NOMO-1 treated with dmso at 0.1 percent for 144 hours (cell line): ENCODE data around the gene VEGFA.

Source experiments
- DNase-seq: peaks from one replicate; lab custom pipeline; 2025; ENCODE audit not compliant: unreplicated experiment; lab: John Stamatoyannopoulos, UW

VEGFA gene

DNA sequence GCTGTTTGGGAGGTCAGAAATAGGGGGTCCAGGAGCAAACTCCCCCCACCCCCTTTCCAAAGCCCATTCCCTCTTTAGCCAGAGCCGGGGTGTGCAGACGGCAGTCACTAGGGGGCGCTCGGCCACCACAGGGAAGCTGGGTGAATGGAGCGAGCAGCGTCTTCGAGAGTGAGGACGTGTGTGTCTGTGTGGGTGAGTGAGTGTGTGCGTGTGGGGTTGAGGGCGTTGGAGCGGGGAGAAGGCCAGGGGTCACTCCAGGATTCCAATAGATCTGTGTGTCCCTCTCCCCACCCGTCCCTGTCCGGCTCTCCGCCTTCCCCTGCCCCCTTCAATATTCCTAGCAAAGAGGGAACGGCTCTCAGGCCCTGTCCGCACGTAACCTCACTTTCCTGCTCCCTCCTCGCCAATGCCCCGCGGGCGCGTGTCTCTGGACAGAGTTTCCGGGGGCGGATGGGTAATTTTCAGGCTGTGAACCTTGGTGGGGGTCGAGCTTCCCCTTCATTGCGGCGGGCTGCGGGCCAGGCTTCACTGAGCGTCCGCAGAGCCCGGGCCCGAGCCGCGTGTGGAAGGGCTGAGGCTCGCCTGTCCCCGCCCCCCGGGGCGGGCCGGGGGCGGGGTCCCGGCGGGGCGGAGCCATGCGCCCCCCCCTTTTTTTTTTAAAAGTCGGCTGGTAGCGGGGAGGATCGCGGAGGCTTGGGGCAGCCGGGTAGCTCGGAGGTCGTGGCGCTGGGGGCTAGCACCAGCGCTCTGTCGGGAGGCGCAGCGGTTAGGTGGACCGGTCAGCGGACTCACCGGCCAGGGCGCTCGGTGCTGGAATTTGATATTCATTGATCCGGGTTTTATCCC lies at the start of gene VEGFA:
Gene VEGFA, plus strand, starts transcription at position 686 of the 846 bp plus-strand sequence.
- peak; percentile 87 for DNase-seq

DNA sequence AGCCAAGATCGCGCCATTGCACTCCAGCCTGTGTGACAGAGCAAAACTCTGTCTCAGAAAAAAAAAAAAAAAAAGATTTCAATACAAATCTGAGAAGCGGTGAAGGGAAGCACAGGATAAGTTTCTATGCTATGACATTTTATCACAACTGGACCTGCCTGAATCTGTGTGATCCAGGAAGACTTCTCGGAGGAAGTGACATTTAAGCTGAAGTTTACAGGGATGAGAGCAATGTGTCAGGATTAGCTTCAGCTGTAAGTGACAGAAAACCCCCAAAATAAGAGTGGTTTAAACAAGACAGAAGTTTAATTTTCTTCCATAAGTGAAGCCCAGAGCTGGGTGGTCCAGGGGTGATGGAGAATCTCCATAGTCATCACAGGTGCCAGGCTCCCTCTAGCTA lies 49.0 kb upstream of the VEGFA start:
- DNase-seq: no peak

DNA sequence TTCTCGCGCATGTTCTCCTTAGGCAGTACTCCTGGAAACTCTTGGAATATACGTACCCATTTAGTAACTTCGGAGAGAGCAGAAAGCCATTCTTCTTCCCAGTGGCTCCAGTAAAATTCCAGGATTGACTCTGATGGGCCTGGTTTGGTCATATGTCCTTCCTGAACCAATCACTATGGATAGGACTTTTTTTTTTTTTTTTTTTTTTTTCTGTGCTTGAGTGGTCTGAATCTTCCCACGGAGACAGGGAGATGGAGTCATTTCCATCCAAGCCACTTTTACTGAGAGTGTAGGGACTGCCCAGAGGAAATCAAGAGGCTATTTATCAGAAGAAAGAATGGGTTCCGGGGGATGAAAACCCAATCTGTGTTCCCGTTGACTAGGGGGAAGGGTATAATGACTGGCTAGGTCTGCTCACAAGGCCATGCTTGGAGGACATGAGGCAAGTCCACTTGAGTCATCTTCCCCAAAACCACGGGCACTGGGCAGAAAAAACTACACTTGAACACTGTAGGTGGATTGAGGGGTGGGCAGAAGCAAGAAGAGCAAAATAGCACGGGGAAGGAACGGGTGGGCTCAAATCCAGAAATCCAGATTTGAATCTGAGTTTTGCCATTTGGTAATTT lies 47.0 kb upstream of the VEGFA start:
- DNase-seq: no peak

DNA sequence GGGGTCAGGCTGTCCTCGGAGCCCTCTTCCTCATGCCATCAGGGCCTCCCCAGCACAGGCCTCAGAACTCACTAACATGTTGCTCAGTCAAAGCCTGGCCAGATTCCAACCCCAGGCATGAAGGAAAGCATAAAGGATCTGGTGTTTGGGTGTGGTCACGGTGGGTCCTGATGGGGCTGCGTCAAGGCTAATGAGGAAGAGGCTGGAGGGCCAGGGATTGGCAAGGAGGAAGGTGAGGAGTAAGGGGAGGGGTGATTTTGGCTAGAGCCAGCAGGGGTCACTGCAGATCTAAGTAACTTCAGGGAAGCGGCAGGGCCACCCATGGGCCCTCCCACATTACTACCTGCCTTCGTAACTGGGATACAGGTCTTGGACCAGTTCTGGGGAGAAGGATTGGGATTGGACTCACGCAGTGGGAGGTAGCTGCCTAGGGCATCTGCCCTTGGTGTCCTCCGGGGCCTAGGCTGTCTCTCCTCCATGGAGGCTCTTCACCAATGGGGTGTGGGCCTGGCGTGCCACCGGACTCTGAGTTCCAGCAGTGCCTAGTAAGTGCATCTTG lies 46.2 kb upstream of the VEGFA start:
- DNase-seq: peak; percentile 81

DNA sequence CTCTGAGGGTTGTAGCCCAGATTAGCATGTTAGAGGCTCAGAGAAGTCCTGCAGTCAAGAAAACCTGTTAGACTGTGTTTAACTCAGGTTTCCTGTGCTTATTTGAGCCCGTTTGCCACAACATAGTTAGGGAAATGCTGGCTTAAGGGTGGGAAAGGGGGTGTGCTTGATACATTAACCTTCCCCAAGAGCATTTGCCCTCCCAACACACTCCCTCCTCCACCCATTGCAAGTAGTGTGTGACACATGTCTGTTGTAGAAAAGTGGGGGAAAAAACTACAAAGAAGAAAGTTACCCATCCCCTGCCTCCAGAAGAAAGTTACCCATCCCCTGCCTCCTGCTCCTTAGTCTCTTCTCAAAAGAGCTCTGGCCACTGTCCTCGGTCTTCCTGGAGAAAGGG lies 45.7 kb upstream of the VEGFA start:
- DNase-seq: no peak

DNA sequence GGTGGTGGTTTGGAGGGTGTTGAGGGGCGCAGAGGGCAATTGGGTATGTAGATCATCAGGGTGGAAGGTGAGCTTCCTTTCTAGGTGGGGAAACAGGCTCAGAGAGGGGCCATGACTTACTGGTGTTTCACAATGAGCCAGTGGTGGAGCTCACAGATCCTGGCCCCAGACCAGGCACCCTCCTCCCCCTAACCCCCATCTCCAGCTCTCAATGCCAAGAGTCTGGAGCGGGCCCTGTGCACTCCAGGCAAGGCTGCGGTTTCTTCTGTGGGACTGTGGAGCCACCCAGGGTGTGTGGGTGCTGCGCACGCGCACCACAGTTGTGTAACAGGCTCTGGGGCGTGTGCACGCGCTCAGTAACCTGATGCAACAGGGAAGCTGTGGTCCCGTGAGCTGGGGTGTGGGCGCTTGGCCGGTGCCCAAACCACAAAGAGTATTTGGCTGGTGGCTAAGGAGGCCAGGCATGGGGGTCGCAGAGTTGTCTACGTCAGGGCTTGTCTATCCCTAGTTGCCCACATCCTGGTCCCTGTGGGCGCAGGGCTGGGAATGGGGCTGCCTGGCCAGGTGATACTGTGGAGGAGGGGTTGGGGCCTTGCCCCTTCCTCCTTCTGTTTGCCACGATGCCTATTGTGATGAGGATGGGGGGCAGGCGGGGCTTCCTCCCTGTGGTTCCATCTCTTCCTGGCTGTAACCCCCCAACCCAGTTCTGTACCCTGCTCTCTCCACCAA lies 44.9 kb upstream of the VEGFA start:
- DNase-seq: peak; percentile 94

DNA sequence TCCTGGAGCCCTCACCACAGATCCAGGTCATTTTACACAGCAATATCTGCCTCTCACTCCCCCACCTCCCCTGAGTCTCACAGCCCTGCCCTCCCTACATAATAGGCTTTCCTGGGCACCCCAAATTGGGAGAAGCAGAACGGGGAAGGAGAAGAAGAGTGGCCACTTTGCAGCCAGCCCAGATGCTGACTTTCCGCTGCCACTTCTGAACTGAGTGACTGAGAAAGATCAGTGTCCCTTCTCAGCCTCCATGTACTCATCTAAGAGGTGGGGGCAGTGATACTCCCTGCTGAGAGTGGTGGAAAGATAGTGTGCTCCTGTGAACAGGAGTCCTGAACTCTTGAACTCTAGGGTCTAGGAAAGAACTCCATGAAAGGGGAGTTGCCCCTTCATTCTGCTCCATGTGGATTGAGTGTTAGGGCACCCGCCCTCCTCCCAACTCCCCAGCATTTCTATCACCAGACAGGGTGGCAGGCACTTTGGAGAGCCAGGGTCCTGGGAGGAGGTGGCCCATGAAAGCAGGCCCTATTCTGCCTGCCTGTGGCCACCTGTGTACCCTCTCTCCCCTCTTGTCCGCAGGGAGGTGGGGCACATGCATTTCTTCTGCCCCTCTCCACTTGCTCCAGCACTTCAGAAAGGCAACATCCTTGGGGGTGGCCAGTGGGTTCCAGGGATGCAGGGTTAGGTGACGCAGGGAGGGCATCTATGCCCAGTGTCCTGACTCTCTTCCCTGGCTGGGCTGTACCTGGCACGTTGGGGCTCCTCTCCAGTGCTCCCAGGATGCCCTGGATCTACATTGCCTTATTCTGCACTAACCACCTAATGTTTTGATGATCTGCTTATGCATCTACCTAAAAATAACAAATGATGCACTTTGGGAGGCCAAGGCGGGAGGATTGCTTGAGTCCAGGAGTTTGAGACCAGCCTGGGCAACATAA lies 44.1 kb upstream of the VEGFA start:
- no peak for DNase-seq

DNA sequence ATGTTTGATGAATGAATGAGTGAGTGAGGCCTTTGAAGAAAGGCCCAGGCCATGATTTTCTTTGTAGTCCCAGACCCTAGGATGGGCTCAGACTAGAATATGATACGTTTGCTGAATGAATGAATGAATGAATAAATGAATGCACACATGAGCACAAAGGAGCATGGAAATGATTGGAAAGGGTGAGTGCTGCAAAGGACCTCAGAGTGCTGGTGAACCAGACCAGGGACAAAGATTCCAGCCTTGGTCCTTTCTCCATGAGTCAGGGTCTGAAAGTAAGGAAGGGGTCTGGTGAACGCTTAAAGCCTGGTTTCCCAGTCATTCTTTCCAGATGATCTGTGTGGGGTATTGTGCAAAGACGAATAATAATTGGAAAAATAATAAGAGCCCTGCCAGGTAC lies 42.4 kb upstream of the VEGFA start:
- DNase-seq: no peak

DNA sequence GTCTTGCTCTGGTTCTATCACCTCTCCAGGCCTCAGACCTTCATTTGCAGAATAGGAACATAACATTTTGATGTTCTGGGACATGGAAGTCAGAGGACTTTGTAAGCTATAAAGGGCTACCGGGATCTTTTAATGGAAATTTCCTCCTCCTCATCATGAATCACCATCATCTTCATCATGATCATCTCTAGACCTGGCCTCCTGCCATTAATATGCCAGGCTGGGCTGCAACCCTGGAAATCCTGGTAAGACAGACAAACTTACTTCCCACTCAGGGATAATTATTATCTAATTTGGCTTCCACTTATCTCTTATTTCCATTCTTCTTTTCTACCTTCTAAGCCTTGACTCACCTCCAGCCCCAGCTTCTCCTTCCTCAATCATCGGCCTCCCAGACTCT lies 41.4 kb upstream of the VEGFA start:
- no peak for DNase-seq

DNA sequence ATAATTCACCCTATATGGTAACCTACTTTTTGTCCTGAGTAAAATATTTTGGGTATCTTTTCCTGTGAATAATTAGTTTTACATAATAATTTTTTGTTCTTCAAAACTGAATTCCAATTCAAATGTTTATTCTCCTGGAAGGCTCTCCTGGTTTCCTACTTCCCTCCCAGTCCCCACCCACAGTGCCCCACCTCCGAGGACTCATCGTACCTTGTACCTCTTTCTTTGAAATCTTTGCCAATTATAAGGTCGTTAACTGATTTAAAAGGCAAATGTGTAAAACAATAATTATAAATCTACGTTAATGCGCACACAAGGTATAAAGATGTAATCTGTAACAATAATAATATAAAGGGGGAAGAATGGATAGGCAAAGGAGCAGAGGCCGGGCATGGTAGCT lies 40.5 kb upstream of the VEGFA start:
- no peak for DNase-seq

DNA sequence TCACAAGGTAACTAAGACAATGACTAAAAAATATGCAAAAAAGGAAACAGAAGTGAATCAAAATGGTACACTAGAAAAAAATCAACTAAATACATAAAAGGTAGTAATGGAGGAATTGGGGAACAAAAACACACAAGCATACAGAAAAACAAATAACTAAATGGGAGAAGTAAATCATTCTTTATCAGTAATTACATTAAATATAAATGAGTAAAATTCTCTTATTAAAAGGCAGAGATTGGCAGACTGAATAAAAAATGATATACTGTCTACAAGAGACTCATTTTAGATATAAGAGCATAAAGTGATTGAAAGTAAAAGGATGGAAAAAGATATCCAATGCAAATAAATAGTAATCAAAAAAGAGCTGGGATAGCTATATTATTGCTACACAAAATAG lies 39.4 kb upstream of the VEGFA start:
- DNase-seq: no peak

DNA sequence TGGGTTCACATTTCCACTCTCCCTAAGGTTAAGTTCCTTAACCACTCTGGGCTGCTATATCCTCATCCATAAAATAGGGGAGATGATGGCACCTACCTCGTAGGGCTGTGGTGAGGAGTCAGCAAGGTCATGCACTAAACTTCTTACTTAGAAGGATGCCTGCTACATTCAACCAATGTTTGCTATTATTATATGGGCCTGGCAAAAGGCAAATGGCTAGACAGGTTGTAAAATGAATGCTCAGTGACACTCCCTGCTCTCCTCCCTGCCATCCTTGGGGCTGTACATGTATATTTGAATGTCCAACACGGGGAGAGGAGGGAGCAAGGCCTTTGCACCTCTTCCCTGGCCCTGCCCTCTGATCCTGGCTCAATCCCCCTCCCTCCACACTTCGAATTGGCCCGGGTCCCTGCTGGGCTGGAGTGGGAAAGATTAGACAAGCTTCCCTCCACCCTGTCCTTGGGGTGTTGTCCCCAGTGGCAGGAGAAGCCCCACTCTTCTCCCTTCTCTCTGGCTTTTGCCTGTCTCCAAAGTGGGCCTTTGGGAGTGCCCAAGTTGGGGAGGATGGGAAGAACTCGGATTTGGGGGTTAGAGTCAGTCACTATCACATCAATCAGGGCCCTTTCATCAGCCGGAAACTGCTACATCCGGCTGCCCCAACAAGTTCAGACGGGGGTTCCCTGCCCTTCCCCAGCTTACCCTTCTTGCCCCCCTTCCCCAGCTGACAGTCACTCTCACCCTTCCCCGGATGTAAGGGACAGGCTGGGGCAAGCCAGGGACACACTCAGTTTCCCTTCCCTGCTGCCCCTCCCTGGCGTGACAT lies 36.3 kb upstream of the VEGFA start:
- no peak for DNase-seq

DNA sequence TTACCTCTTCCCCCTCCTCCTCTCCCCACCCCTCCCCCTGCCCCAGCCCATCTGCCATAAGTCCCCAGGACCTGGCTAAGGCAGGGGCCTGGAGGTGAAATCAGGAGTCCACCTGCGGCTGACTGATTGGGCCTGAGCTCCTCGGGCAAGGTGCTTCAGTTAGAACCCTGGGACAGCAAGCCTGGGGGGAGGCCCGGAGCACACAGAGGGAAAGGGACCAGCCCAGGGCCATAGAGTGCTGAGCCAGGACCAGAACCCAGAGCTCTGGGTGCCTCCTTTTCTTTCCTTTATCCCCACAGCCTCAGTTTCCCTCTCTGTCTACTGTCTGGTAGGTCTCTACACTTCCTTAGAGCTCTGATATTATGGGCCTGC lies 35.7 kb upstream of the VEGFA start:
- no peak for DNase-seq

DNA sequence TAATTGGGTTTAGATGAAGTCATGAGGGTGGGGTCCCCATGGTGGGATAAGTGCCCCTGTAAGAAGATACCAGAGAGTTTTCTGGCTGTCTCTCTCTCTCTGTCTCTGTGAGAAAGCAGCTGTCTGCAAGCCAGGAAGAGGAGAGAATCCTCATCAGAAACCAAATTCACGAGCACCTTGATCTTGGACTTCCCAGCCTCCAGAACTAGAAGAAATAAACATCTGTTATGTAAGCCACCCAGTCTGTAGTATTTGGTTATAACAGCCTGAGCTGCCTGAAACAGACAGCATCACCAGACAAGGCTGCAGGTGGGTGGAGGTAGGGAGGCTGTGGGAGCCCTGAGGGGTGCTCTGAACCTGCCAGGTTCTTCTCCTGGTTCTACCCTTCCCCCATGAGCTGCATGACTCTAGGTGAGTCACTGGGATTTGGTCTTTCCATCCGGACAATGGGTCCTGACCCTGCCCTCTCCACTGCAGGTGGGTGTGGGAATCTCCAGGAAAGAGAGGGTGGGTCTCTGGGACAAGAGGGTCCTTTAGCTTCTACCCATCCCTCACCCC lies 34.3 kb upstream of the VEGFA start:
- DNase-seq: no peak

DNA sequence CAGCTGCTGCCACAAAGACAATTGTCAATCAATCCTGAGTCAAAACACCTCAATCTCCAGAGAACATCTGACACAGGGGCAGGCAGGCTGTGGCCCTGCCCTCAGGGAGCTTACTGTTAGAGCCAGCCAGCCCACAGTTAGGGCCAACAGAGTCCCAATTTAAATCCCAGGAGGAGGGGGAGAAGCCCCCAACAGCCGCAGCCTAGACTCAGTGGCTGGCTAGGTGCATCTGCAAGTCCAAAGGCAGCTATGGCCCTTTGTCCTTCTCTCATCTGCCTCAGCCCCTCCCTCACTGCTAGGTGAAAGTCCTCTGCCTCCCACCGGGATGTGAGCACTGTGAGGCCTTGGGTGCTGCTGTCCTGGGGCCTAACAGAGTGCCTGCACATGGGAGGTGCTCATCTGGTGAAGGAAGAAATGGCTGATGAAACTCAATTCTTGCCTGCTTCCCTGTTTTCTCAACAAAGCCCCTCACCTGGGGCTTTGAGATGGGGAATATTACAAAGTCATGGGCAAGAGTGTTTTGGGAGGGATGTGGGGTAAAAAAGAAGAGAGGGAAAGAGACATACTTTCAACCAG lies 33.7 kb upstream of the VEGFA start:
- DNase-seq: no peak

DNA sequence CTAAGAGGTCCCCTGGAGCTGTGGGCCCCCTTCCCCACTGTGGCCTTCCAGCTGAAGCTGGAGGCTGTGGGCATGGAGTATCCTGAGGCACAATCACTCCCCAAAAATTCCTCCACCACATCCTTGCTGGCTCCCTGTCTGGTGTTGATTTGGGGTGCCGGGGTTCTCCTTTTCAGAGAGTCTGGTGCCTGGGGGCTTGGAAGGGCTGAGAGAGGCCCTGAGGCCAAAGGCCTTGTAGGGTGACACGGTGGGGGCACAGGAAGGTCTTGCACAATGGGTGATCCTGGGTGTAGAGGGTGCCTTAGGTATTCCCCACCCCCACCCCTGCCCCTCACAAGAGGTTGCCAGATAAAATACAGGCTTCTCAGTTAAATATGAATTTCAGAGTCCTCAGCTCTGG lies 33.2 kb upstream of the VEGFA start:
- no peak for DNase-seq

DNA sequence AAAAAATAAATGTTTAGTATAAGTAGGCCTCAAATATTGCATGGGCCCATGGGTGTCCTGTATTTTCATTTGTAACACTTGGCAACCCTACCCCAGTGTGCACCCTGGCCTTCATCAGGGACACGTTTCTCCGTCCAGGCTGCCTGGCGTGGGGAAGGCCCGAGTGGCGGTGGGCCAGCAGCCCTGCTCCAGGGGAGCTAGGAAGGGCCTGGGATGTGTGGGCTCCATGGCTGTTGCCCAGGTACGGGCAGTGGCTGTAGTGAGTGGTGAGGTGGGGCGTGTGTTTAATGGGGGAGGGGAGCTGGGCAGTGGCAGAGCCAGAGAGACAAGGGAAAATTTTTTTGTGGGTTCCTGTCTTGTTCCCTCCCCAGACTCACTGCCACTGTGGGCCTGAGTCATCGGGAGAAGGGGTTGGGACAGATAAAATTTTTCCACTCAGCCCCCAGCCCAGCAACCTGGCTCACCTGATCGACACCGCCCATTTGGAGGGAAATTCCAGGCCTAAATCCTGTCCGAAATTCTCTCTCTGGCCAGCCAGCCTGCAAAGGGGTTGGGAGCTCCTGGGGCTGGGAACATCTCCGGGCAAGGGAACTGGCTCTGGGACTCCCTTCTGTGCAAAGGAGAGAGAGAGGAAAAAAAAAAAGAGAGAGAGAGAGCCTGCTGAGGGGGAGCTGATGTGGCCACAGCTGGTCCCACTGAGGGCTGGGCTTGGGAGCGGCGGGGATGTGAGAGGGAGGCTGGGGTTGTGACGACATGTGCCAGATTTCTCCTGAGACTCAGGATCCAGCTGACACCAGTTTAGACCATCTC lies 32.5 kb upstream of the VEGFA start:
- DNase-seq: no peak

DNA sequence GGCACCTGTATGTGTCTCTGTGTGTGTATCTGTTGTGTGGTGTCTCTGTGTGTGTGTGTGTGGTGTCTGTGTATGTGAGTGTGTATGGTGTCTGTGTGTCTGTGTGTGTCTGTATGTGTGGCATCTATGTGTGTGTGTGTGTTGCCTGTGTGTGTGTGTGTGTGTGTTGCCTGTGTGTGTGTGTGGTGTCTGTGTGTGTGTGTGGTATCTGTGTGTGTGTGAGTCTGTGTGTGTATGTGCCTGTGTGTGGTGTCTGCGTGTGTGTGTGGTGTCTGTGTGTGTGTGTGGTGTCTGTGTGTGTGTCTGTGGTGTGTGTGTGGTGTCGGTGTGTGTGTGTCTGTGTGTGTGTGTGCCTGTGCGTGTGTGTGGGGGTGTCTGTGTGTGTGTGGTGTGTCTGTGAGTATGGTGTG lies 31.7 kb upstream of the VEGFA start:
- no peak for DNase-seq
